Measurements from ENCODE around the gene PTPRG.
A peak's percentile ranks its signal among the peaks of the same experiment; 100 is the strongest.

PTPRG gene

GRCh38 chr3:61669668-61670299 lies 108.4 kb downstream of the PTPRG start:
- Histone ChIP-seq H3K4me1 (ENCODE audit: low read depth, poor library complexity, severe bottlenecking) (peaks cover 46% of the 10 kb centered on the region), H3K36me3 (ENCODE audit: insufficient read depth) (no peaks in the 10 kb centered on the region), H2AFZ (ENCODE audit: low read depth) (peak overlapping the region; percentile 19), H3K4me3 (IDR thresholded peaks at IDR 0.05; ENCODE audit: insufficient read depth, low read depth, low read length) (no peak overlapping the region), H3K9ac (peak overlapping the region; percentile 77; the same call in 1 of the 2 replicates), H3K79me2 (ENCODE audit: insufficient read depth, low read depth) (no peaks in the 10 kb centered on the region), H3K4me2 (peak overlapping the region; percentile 99), H4K20me1 (ENCODE audit: insufficient read depth) (no peaks in the 10 kb centered on the region), H3K27ac (peak overlapping the region; percentile 97), H3K27me3 (ENCODE audit: insufficient read depth, low read depth) (no peaks in the 10 kb centered on the region)
- no peak for TF ChIP-seq CTCF (conservative IDR thresholded peaks at IDR 0.05; ENCODE audit: low read depth, low read length)

- H3K4me1 ChIP-seq (ENCODE audit: low read depth, poor library complexity, severe bottlenecking) = peaks cover 19% of the 10 kb centered on the region
- no peak for TF ChIP-seq CTCF (conservative IDR thresholded peaks at IDR 0.05; ENCODE audit: low read depth, low read length)
- H3K27ac ChIP-seq = no peak overlapping the region
- no peaks in the 10 kb centered on the region for H3K27me3 ChIP-seq (ENCODE audit: insufficient read depth, low read depth)
- no peak overlapping the region for H3K9ac ChIP-seq
- no peaks in the 10 kb centered on the region for H4K20me1 ChIP-seq (ENCODE audit: insufficient read depth)
- H3K36me3 ChIP-seq (ENCODE audit: insufficient read depth) = no peaks in the 10 kb centered on the region
- no peaks in the 10 kb centered on the region for H3K79me2 ChIP-seq (ENCODE audit: insufficient read depth, low read depth)
- no peak overlapping the region for H2AFZ ChIP-seq (ENCODE audit: low read depth)
- H3K4me3 ChIP-seq (IDR thresholded peaks at IDR 0.05; ENCODE audit: insufficient read depth, low read depth, low read length) = no peak overlapping the region
- H3K4me2 ChIP-seq = no peak overlapping the region
Observed at GRCh38 chr3:61673651-61674050, 112.3 kb downstream of the PTPRG start.

GRCh38 chr3:61674596-61674995 lies 113.2 kb downstream of the PTPRG start:
- Histone ChIP-seq H3K4me1 (ENCODE audit: low read depth, poor library complexity, severe bottlenecking) (peaks cover 10% of the 10 kb centered on the region), H3K9ac (no peak overlapping the region), H3K79me2 (ENCODE audit: insufficient read depth, low read depth) (no peaks in the 10 kb centered on the region), H3K27me3 (ENCODE audit: insufficient read depth, low read depth) (no peaks in the 10 kb centered on the region), H3K4me2 (no peak overlapping the region), H3K4me3 (IDR thresholded peaks at IDR 0.05; ENCODE audit: insufficient read depth, low read depth, low read length) (no peak overlapping the region), H3K27ac (no peak overlapping the region), H3K36me3 (ENCODE audit: insufficient read depth) (no peaks in the 10 kb centered on the region), H2AFZ (ENCODE audit: low read depth) (no peak overlapping the region), H4K20me1 (ENCODE audit: insufficient read depth) (no peaks in the 10 kb centered on the region)
- no peak for TF ChIP-seq CTCF (conservative IDR thresholded peaks at IDR 0.05; ENCODE audit: low read depth, low read length)

- H3K4me1 ChIP-seq (ENCODE audit: low read depth, poor library complexity, severe bottlenecking) = no peaks in the 10 kb centered on the region
Observed at GRCh38 chr3:61679026-61679425, 117.7 kb downstream of the PTPRG start.

More at GRCh38 chr3:61679026-61679425, 117.7 kb downstream of the PTPRG start:
- Histone ChIP-seq H3K36me3 (ENCODE audit: insufficient read depth) (no peaks in the 10 kb centered on the region), H3K79me2 (ENCODE audit: insufficient read depth, low read depth) (no peaks in the 10 kb centered on the region), H3K27ac (no peak overlapping the region), H3K4me2 (no peak overlapping the region), H4K20me1 (ENCODE audit: insufficient read depth) (no peaks in the 10 kb centered on the region), H3K4me3 (IDR thresholded peaks at IDR 0.05; ENCODE audit: insufficient read depth, low read depth, low read length) (no peak overlapping the region), H3K9ac (no peak overlapping the region), H3K27me3 (ENCODE audit: insufficient read depth, low read depth) (no peaks in the 10 kb centered on the region), H2AFZ (ENCODE audit: low read depth) (no peak overlapping the region)
- TF ChIP-seq CTCF (conservative IDR thresholded peaks at IDR 0.05; ENCODE audit: low read depth, low read length) = no peak
